HCT116 (cell line): ENCODE results near the gene DLK1. TPM values are rescaled to one million over a fixed set of nuclear protein-coding genes. Genes with fewer than 3 reads are reported as not detected.

ENCODE experiments used
- ATAC-seq: fragments of 200-7000 bp; cut with Tn5 transposase; 2 replicates; pipeline ENCODE4 v1.9.1; 2020; ENCODE audit warnings: mild to moderate bottlenecking, moderate library complexity
- BruUV-seq: library from RNA; stranded (reverse); fragments of 400-500 nt; replicated peaks from 2 replicates; lab custom pipeline; 2021; lab: Mats Ljungman, UMichigan
- CTCF ChIA-PET: fragments of 300-600 bp; sonication (Branson Sonifier 250); formaldehyde crosslinking; loops from one replicate; lab custom pipeline; 2021; ENCODE audit warnings: antibody characterized with exemption; lab: Charles Lee
- POLR2A ChIA-PET: fragments of 300-600, 350-600 bp; sonication (Branson Sonifier 250); formaldehyde crosslinking; loops from one replicate; lab custom pipeline; 2021; ENCODE audit warnings: antibody characterized with exemption; lab: Charles Lee
- RAD21 ChIA-PET, 2 experiments: fragments of 300-600 bp; sonication (Branson Sonifier 250); formaldehyde crosslinking; loops; one replicate each; lab custom pipeline; 2023; ENCODE audit warnings: low total read pairs in 2 of 2; ENCODE audit not compliant: uncharacterized antibody in 2 of 2, unreplicated experiment in 2 of 2, low non-redundant PET in 1 of 2; lab: Charles Lee
- DNase-seq: peaks from one replicate; pipeline ENCODE4 v3.0.0-alpha.2; 2010; ENCODE audit warnings: low read depth, low spot score
- H2AFZ ChIP-seq: fragments of 200-600 bp; shearing (Covaris generic), sonication (generic); 2 replicates; pipeline ENCODE4 v1.6.1; 2017; ENCODE audit warnings: low read depth, mixed run types, mixed read lengths, antibody characterized with exemption, low read length; ENCODE audit not compliant: poor library complexity, severe bottlenecking
- H3K27ac ChIP-seq: 2 replicates; pipeline ENCODE4 v1.5.1; 2012; ENCODE audit warnings: low read depth, low read length
- H3K27me3 ChIP-seq: fragments of 200-600 bp; sonication (generic); 2 replicates; pipeline ENCODE4 v1.6.1; 2016; ENCODE audit warnings: mixed run types, low read length, mixed read lengths; ENCODE audit not compliant: insufficient read depth
- H3K36me3 ChIP-seq, 2 experiments: fragments of 200-500 bp in 1 of 2; fragments of 200-600 bp in 1 of 2; sonication (Bioruptor generic) in 1 of 2; sonication (generic) in 1 of 2; 2 replicates each; pipeline versions ENCODE4 v1.5.1 to v1.6.1; 2014 to 2016; ENCODE audit warnings: low read length in 2 of 2, inconsistent platforms in 1 of 2, mixed read lengths in 1 of 2, mixed run types in 1 of 2; ENCODE audit not compliant: insufficient read depth in 2 of 2, control insufficient read depth in 1 of 2
- H3K4me1 ChIP-seq, 2 experiments: fragments of 200-600 bp in 1 of 2; sonication (generic) in 1 of 2; 2 replicates each; pipeline versions ENCODE4 v1.5.1 to v1.6.1; 2012 to 2017; ENCODE audit warnings: low read length in 2 of 2, inconsistent platforms in 1 of 2, mild to moderate bottlenecking in 1 of 2, mixed read lengths in 1 of 2, mixed run types in 1 of 2, moderate library complexity in 1 of 2; ENCODE audit not compliant: insufficient read depth in 2 of 2, control insufficient read depth in 1 of 2
- H3K4me2 ChIP-seq: fragments of 200-600 bp; sonication (generic); 2 replicates; pipeline ENCODE4 v1.6.1; 2017; ENCODE audit warnings: mixed run types, low read length, mixed read lengths
- H3K4me3 ChIP-seq, 2 experiments: fragments of 200-600 bp in 1 of 2; sonication (generic) in 1 of 2; replicated peaks in 1 of 2; 2 replicates each; pipeline ENCODE4 v1.5.1; 2011 to 2016; ENCODE audit warnings: low read length in 2 of 2, control low read depth in 1 of 2, low read depth in 1 of 2, mild to moderate bottlenecking in 1 of 2, mixed read lengths in 1 of 2, mixed run types in 1 of 2
- H3K79me2 ChIP-seq: fragments of 200-600 bp; sonication (generic); 2 replicates; pipeline ENCODE4 v1.6.1; 2017; ENCODE audit warnings: mild to moderate bottlenecking, mixed run types, low read length, moderate library complexity, mixed read lengths; ENCODE audit not compliant: insufficient read depth
- H3K9ac ChIP-seq: fragments of 200-600 bp; sonication (generic); 2 replicates; pipeline ENCODE4 v1.6.1; 2016; ENCODE audit warnings: low read length, mixed read lengths
- H3K9me2 ChIP-seq: fragments of 200-600 bp; sonication (generic), shearing (Covaris generic); 2 replicates; pipeline ENCODE4 v1.6.1; 2017; ENCODE audit warnings: mixed run types, mild to moderate bottlenecking, moderate library complexity; ENCODE audit not compliant: insufficient read depth
- H3K9me3 ChIP-seq, 2 experiments: fragments of 200-500 bp in 1 of 2; fragments of 200-600 bp in 1 of 2; sonication (Bioruptor generic) in 1 of 2; sonication (generic) in 1 of 2; 2 replicates each; pipeline ENCODE4 v1.6.1; 2014 to 2017; ENCODE audit warnings: low read length in 2 of 2, mixed read lengths in 2 of 2, inconsistent platforms in 1 of 2, low read depth in 1 of 2, mild to moderate bottlenecking in 1 of 2, mixed run types in 1 of 2, moderate library complexity in 1 of 2; ENCODE audit not compliant: control insufficient read depth in 1 of 2, insufficient read depth in 1 of 2
- H4K20me1 ChIP-seq: fragments of 200-600 bp; sonication (generic), shearing (Covaris generic); 2 replicates; pipeline ENCODE4 v1.6.1; 2017; ENCODE audit warnings: mixed run types, mild to moderate bottlenecking, moderate library complexity; ENCODE audit not compliant: insufficient read depth
- ATF3 ChIP-seq: IDR thresholded peaks from 2 replicates; pipeline ENCODE4 v1.6.1; 2012
- CBX3 ChIP-seq: IDR thresholded peaks from 2 replicates; pipeline ENCODE4 v1.6.1; 2012; ENCODE audit warnings: low read depth
- CEBPB ChIP-seq: IDR thresholded peaks from 2 replicates; pipeline ENCODE4 v1.6.1; 2012; ENCODE audit warnings: low read depth
- EGR1 ChIP-seq: IDR thresholded peaks from 2 replicates; pipeline ENCODE4 v1.6.1; 2012; ENCODE audit warnings: low read depth
- JUND ChIP-seq: IDR thresholded peaks from 2 replicates; pipeline ENCODE4 v1.6.1; 2012
- POLR2A ChIP-seq: IDR thresholded peaks from 2 replicates; pipeline ENCODE4 v1.7.0; 2011; ENCODE audit warnings: borderline replicate concordance; ENCODE audit not compliant: insufficient read depth, insufficient read length; ENCODE audit errors: extremely low read depth
- POLR2AphosphoS5 ChIP-seq: IDR thresholded peaks from 2 replicates; pipeline ENCODE4 v1.6.1; 2011; ENCODE audit warnings: mild to moderate bottlenecking, low read depth, low read length, moderate library complexity
- RAD21 ChIP-seq: IDR thresholded peaks from 2 replicates; pipeline ENCODE4 v1.6.1; 2012; ENCODE audit warnings: low read depth, mild to moderate bottlenecking
- REST ChIP-seq: IDR thresholded peaks from 2 replicates; pipeline ENCODE4 v1.6.1; 2012; ENCODE audit warnings: low read depth
- SP1 ChIP-seq: IDR thresholded peaks from 2 replicates; pipeline ENCODE4 v1.6.1; 2012; ENCODE audit warnings: low read depth
- SRF ChIP-seq: IDR thresholded peaks from 2 replicates; pipeline ENCODE4 v1.6.1; 2012; ENCODE audit warnings: low read depth
- TCF7L2 ChIP-seq: IDR thresholded peaks from 2 replicates; pipeline ENCODE4 v1.7.0; 2011; ENCODE audit warnings: borderline replicate concordance, inconsistent platforms; ENCODE audit not compliant: insufficient read depth, insufficient read length; ENCODE audit errors: extremely low read depth
- intact Hi-C: fragments of 100-400 bp; cut with micrococcal nuclease; formaldehyde crosslinking; loops from 2 replicates; pipeline ENCODE4 v1.10.0; 2022
- total RNA-seq: library from RNA; stranded (reverse); gene quantifications from one replicate; pipeline ENCODE4 v1.2.1, GENCODE V29; 2021; ENCODE audit not compliant: unreplicated experiment

Gene DLK1
- total RNA-seq, 1 experiment from 2014 or later: 1.5 TPM

DNA sequence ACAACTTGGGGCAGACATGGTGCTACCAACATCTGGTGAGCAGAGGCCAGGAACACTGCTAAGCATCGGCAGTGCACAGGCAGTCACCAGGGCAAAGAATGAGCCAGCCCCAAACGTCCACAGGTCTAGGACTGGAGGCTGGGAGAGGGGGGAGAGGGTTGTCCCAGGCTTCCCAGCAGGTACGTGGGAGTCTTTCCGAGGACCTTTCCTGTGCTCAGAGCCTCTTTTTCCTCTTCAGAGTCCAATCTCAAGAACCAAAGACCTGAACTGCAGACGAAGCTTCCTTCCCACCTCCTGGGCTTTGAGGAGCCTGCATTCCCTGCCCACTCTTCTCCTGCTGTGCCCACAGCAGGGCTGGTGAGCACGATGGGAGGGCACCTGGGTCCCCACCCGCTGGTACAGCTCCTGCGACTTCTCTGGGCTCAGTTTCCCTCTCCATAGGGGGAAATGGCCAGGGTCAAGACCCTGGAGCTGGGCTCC, 48.7 kb downstream of the DLK1 start:
- H4K20me1 ChIP-seq: no peaks in the 10 kb centered on the region
- H3K9me3 ChIP-seq: no peaks in the 10 kb centered on the region
- DNase-seq (no peak), ATAC-seq (no peak)
- H3K79me2 ChIP-seq: no peaks in the 10 kb centered on the region
- RAD21 ChIA-PET: no interaction called here
- no peak overlapping the region for H3K9ac ChIP-seq
- CTCF ChIA-PET: no interaction called here
- TF ChIP-seq ATF3: no peak
- H3K27ac ChIP-seq: no peak overlapping the region
- H3K4me3 ChIP-seq: no peak overlapping the region
- intact Hi-C loops: no loop called here
- POLR2A ChIA-PET: no interaction called here
- H3K4me1 ChIP-seq: no peaks in the 10 kb centered on the region
- H2AFZ ChIP-seq: no peak overlapping the region
- no TSS peak for BruUV-seq
- no peaks in the 10 kb centered on the region for H3K36me3 ChIP-seq
- no peak overlapping the region for H3K4me2 ChIP-seq
- no peaks in the 10 kb centered on the region for H3K27me3 ChIP-seq
- no peaks in the 10 kb centered on the region for H3K9me2 ChIP-seq

DNA sequence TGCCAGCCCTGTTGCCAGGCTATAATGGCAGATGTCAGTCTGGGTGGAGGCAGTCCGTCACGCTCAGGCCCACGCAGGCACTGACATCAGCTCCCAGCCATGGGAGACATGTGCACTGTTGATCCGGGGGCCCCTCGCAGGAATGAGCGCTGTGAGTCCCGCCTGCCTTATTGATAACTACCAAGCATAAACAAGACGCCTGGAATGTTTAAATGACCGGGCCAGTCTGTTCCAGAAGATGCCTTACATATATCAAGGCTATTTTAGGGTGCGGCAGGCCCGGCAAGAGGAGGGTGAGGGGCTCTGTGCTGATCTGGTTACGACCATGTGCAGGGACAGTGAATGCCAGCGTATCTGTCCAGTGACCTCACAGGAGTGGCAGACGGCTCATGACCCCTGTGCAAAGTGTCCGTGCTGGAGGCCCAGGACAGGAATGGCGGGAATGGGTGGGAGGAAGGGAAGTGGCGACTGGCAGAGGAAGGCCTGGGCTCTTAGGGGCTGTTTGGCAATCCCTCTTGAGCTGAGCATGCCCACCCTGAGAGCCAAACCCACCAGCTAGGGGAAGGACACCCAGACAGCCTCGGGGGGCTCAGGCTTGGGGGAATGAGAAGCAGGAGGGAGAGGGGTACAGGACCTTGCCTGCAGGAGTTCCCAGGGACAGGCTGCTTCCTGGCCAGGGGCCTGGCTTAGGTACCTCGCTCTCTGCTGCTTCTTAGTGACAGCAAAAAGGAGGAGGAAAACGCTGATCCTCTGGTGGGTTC, 49.3 kb downstream of the DLK1 start:
- Histone ChIP-seq H3K4me3 (no peak overlapping the region), H3K4me1 (no peaks in the 10 kb centered on the region), H4K20me1 (no peaks in the 10 kb centered on the region), H3K79me2 (no peaks in the 10 kb centered on the region), H3K27ac (no peak overlapping the region), H3K9ac (no peak overlapping the region), H3K9me2 (no peaks in the 10 kb centered on the region), H3K4me2 (no peak overlapping the region)
- intact Hi-C loops: no loop called here
- no peak for ATAC-seq
- CTCF ChIA-PET: no interaction called here
- RAD21 ChIA-PET: no interaction called here
- no peak for DNase-seq
- POLR2A ChIA-PET: no interaction called here
- TF ChIP-seq CEBPB (no peak), REST (no peak), SP1 (no peak), POLR2A (no peak), POLR2AphosphoS5 (no peak), TCF7L2 (no peak), JUND (no peak), SRF (no peak), EGR1 (no peak), ATF3 (no peak), RAD21 (no peak), CBX3 (no peak)
- TF ChIP-seq, all 23 proteins: peak for 0
- Histone ChIP-seq H3K27me3 (no peaks in the 10 kb centered on the region), H2AFZ (no peak overlapping the region), H3K9me3 (no peaks in the 10 kb centered on the region), H3K36me3 (no peaks in the 10 kb centered on the region)
- no TSS peak for BruUV-seq
